GM18907 (cell line): ENCODE data around the gene CTDSPL.

ENCODE experiments used
- ATAC-seq: cut with Tn5 transposase; IDR thresholded peaks from one replicate; pipeline ENCODE4 v1.9.1; 2021; ENCODE audit warnings: mild to moderate bottlenecking, moderate library complexity; ENCODE audit not compliant: unreplicated experiment

The CTDSPL gene

GRCh38 chr3:37852771-37853170 is 8.9 kb upstream of the CTDSPL start:
- no peak for ATAC-seq

GRCh38 chr3:37853691-37854413 is 7.8 kb upstream of the CTDSPL start:
- no peak for ATAC-seq

GRCh38 chr3:37855363-37855970 is 6.2 kb upstream of the CTDSPL start:
- no peak for ATAC-seq

- ATAC-seq, result no peak
Measured at GRCh38 chr3:37856381-37856780, 5.3 kb upstream of the CTDSPL start.

GRCh38 chr3:37858742-37859141 is 2.9 kb upstream of the CTDSPL start:
- ATAC-seq, result no peak

- no peak for ATAC-seq
Measured at GRCh38 chr3:37859354-37859753, 2.3 kb upstream of the CTDSPL start.

GRCh38 chr3:37859908-37860199 is 1.8 kb upstream of the CTDSPL start:
- ATAC-seq, result no peak

GRCh38 chr3:37862219-37862902 is 681 bp downstream of the CTDSPL start:
- no peak for ATAC-seq

- no peak for ATAC-seq
Measured at GRCh38 chr3:37862903-37863815, 1.5 kb downstream of the CTDSPL start.

- no peak for ATAC-seq
Measured at GRCh38 chr3:37863949-37864822, 2.5 kb downstream of the CTDSPL start.

GRCh38 chr3:37864904-37865303 is 3.2 kb downstream of the CTDSPL start:
- ATAC-seq, result no peak

GRCh38 chr3:37867144-37867543 is 5.5 kb downstream of the CTDSPL start:
- ATAC-seq, result no peak

GRCh38 chr3:37871858-37872257 is 10.2 kb downstream of the CTDSPL start:
- no peak for ATAC-seq

GRCh38 chr3:37872413-37873160 is 10.9 kb downstream of the CTDSPL start:
- no peak for ATAC-seq

- ATAC-seq, result no peak
Measured at GRCh38 chr3:37876279-37876678, 14.6 kb downstream of the CTDSPL start.

- ATAC-seq, result no peak
Measured at GRCh38 chr3:37882711-37883110, 21.0 kb downstream of the CTDSPL start.

- no peak for ATAC-seq
Measured at GRCh38 chr3:37885814-37886213, 24.1 kb downstream of the CTDSPL start.

- no peak for ATAC-seq
Measured at GRCh38 chr3:37886395-37886794, 24.7 kb downstream of the CTDSPL start.

GRCh38 chr3:37887062-37887461 is 25.4 kb downstream of the CTDSPL start:
- ATAC-seq, result no peak

- no peak for ATAC-seq
Measured at GRCh38 chr3:37887824-37888223, 26.1 kb downstream of the CTDSPL start.
